SU-DHL-6 (cell line): Measurements from ENCODE around the gene TPGS1.

Experiments used
- H2AFZ ChIP-seq: fragments of 200-600 bp; sonication (generic); 2 replicates; pipeline ENCODE4 v1.6.1; 2014; ENCODE audit warnings: low read depth, mild to moderate bottlenecking, moderate library complexity, mixed read lengths, antibody characterized with exemption, low read length; ENCODE audit not compliant: severe bottlenecking
- H3F3A ChIP-seq: fragments of 200-600 bp; shearing (Covaris generic); 2 replicates; pipeline ENCODE4 v1.6.0; 2016; ENCODE audit warnings: antibody characterized with exemption, mild to moderate bottlenecking; ENCODE audit not compliant: insufficient read depth
- H3K27ac ChIP-seq: fragments of 200-600 bp; sonication (generic); 2 replicates; pipeline ENCODE4 v1.5.1; 2016; ENCODE audit warnings: low read depth, mild to moderate bottlenecking, low read length, moderate library complexity, mixed read lengths
- H3K27me3 ChIP-seq: fragments of 200-600 bp; sonication (generic), shearing (Covaris generic); 2 replicates; pipeline ENCODE4 v1.6.0; 2014; ENCODE audit warnings: mild to moderate bottlenecking, low read length
- H3K36me3 ChIP-seq: fragments of 200-600 bp; sonication (generic); 2 replicates; pipeline ENCODE4 v1.6.1; 2014; ENCODE audit warnings: mild to moderate bottlenecking, low read length, mixed read lengths
- H3K4me2 ChIP-seq: fragments of 300-600, 200-600 bp; shearing (Covaris generic), sonication (generic); 2 replicates; pipeline ENCODE4 v1.6.0; 2014; ENCODE audit warnings: low read length, low read depth, mild to moderate bottlenecking; ENCODE audit not compliant: poor library complexity, severe bottlenecking
- H3K4me3 ChIP-seq: fragments of 200-600 bp; sonication (generic); 2 replicates; pipeline ENCODE4 v1.5.1; 2014; ENCODE audit warnings: antibody characterized with exemption, low read length, mild to moderate bottlenecking, mixed read lengths; ENCODE audit not compliant: insufficient read depth, poor library complexity, severe bottlenecking
- H3K79me2 ChIP-seq: fragments of 200-600 bp; sonication (generic); 2 replicates; pipeline ENCODE4 v1.6.1; 2014; ENCODE audit warnings: mild to moderate bottlenecking, low read length, moderate library complexity; ENCODE audit not compliant: insufficient read depth
- H3K9ac ChIP-seq: fragments of 200-600 bp; sonication (generic); 2 replicates; pipeline ENCODE4 v1.7.0; 2014; ENCODE audit warnings: mild to moderate bottlenecking, low read length
- H3K9me2 ChIP-seq: fragments of 200-600 bp; sonication (generic); replicated peaks from 2 replicates; pipeline ENCODE4 v1.6.1; 2014; ENCODE audit warnings: low read length; ENCODE audit not compliant: insufficient read depth
- H3K9me3 ChIP-seq: fragments of 200-600 bp; sonication (generic); 2 replicates; pipeline ENCODE4 v1.6.1; 2014; ENCODE audit warnings: low read length, mixed read lengths; ENCODE audit not compliant: insufficient read depth
- H4K20me1 ChIP-seq: fragments of 200-600 bp; sonication (generic); 2 replicates; pipeline ENCODE4 v1.6.1; 2014; ENCODE audit warnings: low read depth, mild to moderate bottlenecking, antibody characterized with exemption, low read length, moderate library complexity, mixed read lengths
- CTCF ChIP-seq: fragments of 200-600 bp; sonication (generic); IDR thresholded peaks from one replicate; pipeline ENCODE4 v1.5.1; 2017; ENCODE audit warnings: antibody characterized with exemption, mild to moderate bottlenecking, low read length, moderate library complexity; ENCODE audit not compliant: insufficient read depth, poor library complexity, severe bottlenecking
- EZH2phosphoT487 ChIP-seq: fragments of 200-600 bp; sonication (generic), shearing (Covaris generic); conservative IDR thresholded peaks from 2 replicates; pipeline ENCODE4 v1.6.1; 2018; ENCODE audit warnings: mild to moderate bottlenecking, antibody characterized with exemption, low read length, moderate library complexity, mixed read lengths

TPGS1 gene

GRCh38 chr19:543910-544608 lies 36.8 kb downstream of the TPGS1 start, which contains the start of gene GZMM:
Gene GZMM, plus strand, starts transcription at chr19:544053. Its CDS starts 19 bp downstream, at chr19:544072.
- Histone ChIP-seq H3K36me3 (no peaks in the 10 kb centered on the region), H3K4me2 (no peak within 1 kb of the TSS)

GRCh38 chr19:547117-547516 lies 39.8 kb downstream of the TPGS1 start:
- no peak overlapping the region for H3K27ac ChIP-seq
- TF ChIP-seq CTCF (no peak), EZH2phosphoT487 (no peak)
- no peak overlapping the region for H3K4me2 ChIP-seq
- no peaks in the 10 kb centered on the region for H3K9me3 ChIP-seq
- H2AFZ ChIP-seq, result no peak overlapping the region
- H4K20me1 ChIP-seq, result no peaks in the 10 kb centered on the region
- H3F3A ChIP-seq, result no peaks in the 10 kb centered on the region
- H3K9ac ChIP-seq, result no peak overlapping the region
- H3K79me2 ChIP-seq, result no peaks in the 10 kb centered on the region
- no peaks in the 10 kb centered on the region for H3K36me3 ChIP-seq
- no peaks in the 10 kb centered on the region for H3K27me3 ChIP-seq
- no peaks in the 10 kb centered on the region for H3K9me2 ChIP-seq
- H3K4me3 ChIP-seq, result no peak overlapping the region

More at GRCh38 chr19:543910-544608, 36.8 kb downstream of the TPGS1 start, which contains the start of gene GZMM:
- no peaks in the 10 kb centered on the region for H4K20me1 ChIP-seq
- no peak within 1 kb of the TSS for H3K27ac ChIP-seq
- no peaks in the 10 kb centered on the region for H3K9me2 ChIP-seq
- no peak within 1 kb of the TSS for H3K4me3 ChIP-seq
- H3K9me3 ChIP-seq, result no peaks in the 10 kb centered on the region
- no peaks in the 10 kb centered on the region for H3F3A ChIP-seq
- H3K79me2 ChIP-seq, result no peaks in the 10 kb centered on the region
- no peaks in the 10 kb centered on the region for H3K27me3 ChIP-seq
- H2AFZ ChIP-seq, result no peak within 1 kb of the TSS
- TF ChIP-seq EZH2phosphoT487 (no peak), CTCF (no peak)
- H3K9ac ChIP-seq, result no peak within 1 kb of the TSS

- no peaks in the 10 kb centered on the region for H3K9me3 ChIP-seq
- H2AFZ ChIP-seq, result no peak overlapping the region
- H3F3A ChIP-seq, result no peaks in the 10 kb centered on the region
- no peak overlapping the region for H3K4me3 ChIP-seq
- no peaks in the 10 kb centered on the region for H3K9me2 ChIP-seq
- no peak overlapping the region for H3K9ac ChIP-seq
- H4K20me1 ChIP-seq, result no peaks in the 10 kb centered on the region
- H3K27me3 ChIP-seq, result no peaks in the 10 kb centered on the region
- H3K4me2 ChIP-seq, result no peak overlapping the region
- no peak overlapping the region for H3K27ac ChIP-seq
- H3K36me3 ChIP-seq, result no peaks in the 10 kb centered on the region
- H3K79me2 ChIP-seq, result no peaks in the 10 kb centered on the region
- TF ChIP-seq CTCF (no peak), EZH2phosphoT487 (no peak)
Observed at GRCh38 chr19:547836-548720, 40.8 kb downstream of the TPGS1 start.
